HepG2 (cell line): ENCODE measurements around the gene POLN. TPM values are rescaled to one million over a fixed set of nuclear protein-coding genes. Genes with fewer than 3 reads are reported as not detected.
A peak's percentile ranks its signal among the peaks of the same experiment; 100 is the strongest.

ENCODE experiments used
- ATAC-seq: fragments of 200-7000 bp; cut with Tn5 transposase; 3 replicates; pipeline ENCODE4 v1.9.1; 2020; ENCODE audit warnings: mild to moderate bottlenecking, moderate library complexity
- BruUV-seq: library from RNA; stranded (reverse); fragments of 400-500 nt; replicated peaks from 2 replicates; lab custom pipeline; 2021; lab: Mats Ljungman, UMichigan
- CTCF ChIA-PET: fragments of 300-600 bp; formaldehyde crosslinking; extraction: SDS; loops from one replicate; lab custom pipeline; 2021; ENCODE audit warnings: low total read pairs, inconsistent platforms, low intra/inter-chr PET ratio; lab: Yijun Ruan, JAX
- POLR2A ChIA-PET: fragments of 350-600 bp; sonication (Branson Sonifier 250); formaldehyde crosslinking; loops from one replicate; lab custom pipeline; 2020; ENCODE audit warnings: antibody characterized with exemption, inconsistent platforms; lab: Yijun Ruan, JAX
- DNase-seq: peaks from one replicate; pipeline ENCODE4 v3.0.0-alpha.2; 2015; ENCODE audit warnings: low spot score
- FAIRE-seq: peaks from 3 replicates; lab custom pipeline; 2011; peaks lifted over from hg19 to GRCh38; lab: Jason Lieb, UNC
- H2AFZ ChIP-seq: one replicate; pipeline ENCODE4 v1.6.1; 2011; ENCODE audit warnings: low read length, inconsistent platforms
- H3K27ac ChIP-seq: fragments of 300-600 bp; 3 replicates; pipeline ENCODE4 v1.8.0; 2011; ENCODE audit warnings: mixed run types, mild to moderate bottlenecking, mixed read lengths, low read length, inconsistent platforms; ENCODE audit not compliant: insufficient read depth; ENCODE audit errors: extremely low read length
- H3K27me3 ChIP-seq, 2 experiments: fragments of 200-600 bp in 1 of 2; 2 replicates in 1 of 2; 3 replicates in 1 of 2; pipeline versions ENCODE4 v1.6.0 to v1.8.0; 2011; ENCODE audit warnings: low read length in 2 of 2, mild to moderate bottlenecking in 2 of 2, moderate library complexity in 2 of 2, inconsistent platforms in 1 of 2; ENCODE audit not compliant: insufficient read depth in 2 of 2, control insufficient read depth in 1 of 2
- H3K36me3 ChIP-seq, 2 experiments: fragments of 200-600 bp in 1 of 2; replicated peaks in 1 of 2; 2 replicates in 1 of 2; 3 replicates in 1 of 2; pipeline versions ENCODE4 v1.5.1 to v1.8.0; 2011; ENCODE audit warnings: low read length in 2 of 2, inconsistent platforms in 1 of 2; ENCODE audit not compliant: insufficient read depth in 2 of 2, control insufficient read depth in 1 of 2
- H3K4me1 ChIP-seq: 2 replicates; pipeline ENCODE4 v1.5.1; 2012; ENCODE audit warnings: low read length, inconsistent platforms; ENCODE audit not compliant: insufficient read depth
- H3K4me2 ChIP-seq: 2 replicates; pipeline ENCODE4 v1.6.0; 2011; ENCODE audit warnings: low read depth, low read length, inconsistent platforms
- H3K4me3 ChIP-seq, 3 experiments: fragments of 200-600 bp in 1 of 3; sonication (generic), shearing (Covaris generic) in 1 of 3; replicated peaks in 1 of 3; 2 replicates each; pipeline ENCODE4 v1.5.1; 2011 to 2016; ENCODE audit warnings: low read length in 3 of 3, inconsistent platforms in 2 of 3, low read depth in 2 of 3, mild to moderate bottlenecking in 2 of 3, control low read depth in 1 of 3, mixed read lengths in 1 of 3; ENCODE audit not compliant: insufficient read depth in 1 of 3
- H3K79me2 ChIP-seq: one replicate; pipeline ENCODE4 v1.6.1; 2011; ENCODE audit warnings: low read length, inconsistent platforms; ENCODE audit not compliant: insufficient read depth
- H3K9ac ChIP-seq: 2 replicates; pipeline ENCODE4 v1.6.0; 2011; ENCODE audit warnings: mild to moderate bottlenecking, low read depth, low read length, inconsistent platforms; ENCODE audit not compliant: insufficient read depth
- H3K9me3 ChIP-seq: 2 replicates; pipeline ENCODE4 v1.5.1; 2012; ENCODE audit warnings: mild to moderate bottlenecking, low read length
- H4K20me1 ChIP-seq: 2 replicates; pipeline ENCODE4 v1.6.0; 2011; ENCODE audit warnings: inconsistent platforms, mild to moderate bottlenecking, low read length, moderate library complexity; ENCODE audit not compliant: insufficient read depth
- AGO2 ChIP-seq: fragments of 200-400 bp; formaldehyde crosslinking; optimal IDR thresholded peaks from 2 replicates; pipeline ENCODE3; 2017; ENCODE audit warnings: mild to moderate bottlenecking, low read depth, low read length, moderate library complexity
- AKAP8 ChIP-seq: sonication (generic); formaldehyde crosslinking; IDR thresholded peaks from 2 replicates; pipeline ENCODE4 v1.5.1; 2020; ENCODE audit warnings: mild to moderate bottlenecking, missing genetic modification reagents
- ELF4 ChIP-seq: sonication (generic); formaldehyde crosslinking; IDR thresholded peaks from 2 replicates; pipeline ENCODE4 v1.5.0; 2020; ENCODE audit warnings: missing genetic modification reagents, mild to moderate bottlenecking, moderate library complexity, borderline replicate concordance
- RBFOX2 ChIP-seq: fragments of 200-400 bp; formaldehyde crosslinking; IDR thresholded peaks from 2 replicates; pipeline ENCODE4 v1.6.1; 2017; ENCODE audit warnings: low read depth, mild to moderate bottlenecking, low read length
- TFE3 ChIP-seq: IDR thresholded peaks from 2 replicates; pipeline ENCODE4 v1.6.1; 2016
- ZNF770 ChIP-seq: sonication (generic); formaldehyde crosslinking; IDR thresholded peaks from 2 replicates; pipeline ENCODE4 v1.5.0; 2020; ENCODE audit warnings: mild to moderate bottlenecking, missing genetic modification reagents
- WGBS: methylation state at CpG from one replicate; pipeline ENCODE4 v1.1.6; 2017; ENCODE audit warnings: low lambda C conversion rate; 5-methylcytosine and 5-hydroxymethylcytosine counted together
- in situ Hi-C: cut with HindIII; loops from 2 replicates; pipeline ENCODE4 v1.10.0; 2017; ENCODE audit warnings: low pct_unique_long_range_greater_than_20kb; ENCODE audit not compliant: extremely low pct_ligation_motif_present
- intact Hi-C: fragments of 100-400 bp; cut with micrococcal nuclease; formaldehyde crosslinking; loops from one replicate; pipeline ENCODE4 v1.10.0; 2022; ENCODE audit not compliant: unreplicated experiment
- polyA plus RNA-seq, 8 experiments: library from polyadenylated mRNA; depleted of rRNA in 3 of 8; stranded (reverse) in 7 of 8; unstranded in 1 of 8; fragments of >200 nt; fragmentation: Illumina TruSeq in 4 of 8; extraction: Trizol in 4 of 8; gene quantifications; 2 replicates each; pipeline versions ENCODE4 v1.2.1 to v1.2.3, GENCODE V29; 2011 to 2016; ENCODE audit warnings: low read depth in 4 of 8, missing spikeins in 1 of 8, mixed read lengths in 1 of 8; ENCODE audit not compliant: insufficient read depth in 1 of 8
- total RNA-seq, 5 experiments: library from RNA; depleted of rRNA; stranded (reverse); fragments of >200 nt; fragmentation: Illumina TruSeq; extraction: Trizol; gene quantifications; 2 replicates each; pipeline ENCODE4 v1.2.3, GENCODE V29; 2016; ENCODE audit warnings: low read depth in 1 of 5

POLN gene
- total and polyA plus RNA-seq, 2 of the 13 experiments (the other 11 are each of a cell fraction or from before 2014, with no cell fraction given), result 0.93 to 1.5 TPM

- no peak for TF ChIP-seq ZNF770 (CRISPR knock-in tag)
- TF ChIP-seq ELF4 (CRISPR knock-in tag), result no peak
Measured at GRCh38 chr4:2259036-2259540, 17.2 kb upstream of the POLN start (continued).

- no peaks in the 10 kb centered on the region for H4K20me1 ChIP-seq
- FAIRE-seq (no peak), ATAC-seq (no peak), DNase-seq (no peak)
- ChIA-PET POLR2A (interaction anchor here (1.4 kb wide), 1 partner anchor 16 kb away, joined by 5 read pairs; the partner anchor contains the start of genes HAUS3 and POLN), CTCF (no interaction called here)
- H3K4me1 ChIP-seq, result peaks cover 25% of the 10 kb centered on the region
- H2AFZ ChIP-seq, result no peak overlapping the region
- H3K79me2 ChIP-seq, result peaks cover 9% of the 10 kb centered on the region
- intact Hi-C loops (no loop called here), in situ Hi-C loops (no loop called here)
- H3K9ac ChIP-seq, result no peak overlapping the region
- no peak overlapping the region for H3K4me2 ChIP-seq
- no peaks in the 10 kb centered on the region for H3K9me3 ChIP-seq
- no TSS peak for BruUV-seq
- H3K27ac ChIP-seq, result no peak overlapping the region
- H3K27me3 ChIP-seq, result no peaks in the 10 kb centered on the region
- WGBS, result 81% methylated on average over 3 of the region's 18 CpGs
- TF ChIP-seq AKAP8 (CRISPR knock-in tag), result peak; percentile 46; the same call in 1 of the 2 replicates
- peak; percentile 53 for TF ChIP-seq AGO2
- no peak for TF ChIP-seq TFE3 (CRISPR knock-in tag)
- peak; percentile 9; the same call in 1 of the 2 replicates for TF ChIP-seq RBFOX2
- peaks cover 8 to 16% of the 10 kb centered on the region in 2 experiments; a peak in 4 of 5 replicates for H3K36me3 ChIP-seq
- no peak overlapping the region for H3K4me3 ChIP-seq
Measured at GRCh38 chr4:2258091-2259035, 16.4 kb upstream of the POLN start.
